Measurements from ENCODE around the gene HGD. TPM values are rescaled to one million over a fixed set of nuclear protein-coding genes. Genes with fewer than 3 reads are reported as not detected.
A peak's percentile ranks its signal among the peaks of the same experiment; 100 is the strongest.

HGD gene
- total RNA-seq, 1 donor from 2014 or later, result 18.1 TPM

DNA sequence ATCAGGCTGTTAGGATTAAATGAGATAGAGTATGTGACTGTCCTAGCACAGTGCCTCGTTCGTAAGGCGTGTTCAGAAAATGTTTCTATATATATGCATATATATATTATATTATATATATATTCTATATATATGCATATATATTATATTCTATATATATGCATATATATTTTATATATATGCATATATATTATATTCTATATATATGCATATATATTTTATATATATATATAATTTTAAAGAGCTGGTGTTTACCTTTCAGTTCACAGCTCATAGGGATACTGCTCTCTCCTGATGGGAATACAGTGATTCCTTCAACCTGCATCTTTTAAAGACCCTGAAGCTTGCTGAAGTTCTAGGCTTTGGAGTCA lies 85.2 kb downstream of the HGD start:
- DNase-seq (ENCODE audit: low read depth), result no peak
- TF ChIP-seq, protein P1, sequence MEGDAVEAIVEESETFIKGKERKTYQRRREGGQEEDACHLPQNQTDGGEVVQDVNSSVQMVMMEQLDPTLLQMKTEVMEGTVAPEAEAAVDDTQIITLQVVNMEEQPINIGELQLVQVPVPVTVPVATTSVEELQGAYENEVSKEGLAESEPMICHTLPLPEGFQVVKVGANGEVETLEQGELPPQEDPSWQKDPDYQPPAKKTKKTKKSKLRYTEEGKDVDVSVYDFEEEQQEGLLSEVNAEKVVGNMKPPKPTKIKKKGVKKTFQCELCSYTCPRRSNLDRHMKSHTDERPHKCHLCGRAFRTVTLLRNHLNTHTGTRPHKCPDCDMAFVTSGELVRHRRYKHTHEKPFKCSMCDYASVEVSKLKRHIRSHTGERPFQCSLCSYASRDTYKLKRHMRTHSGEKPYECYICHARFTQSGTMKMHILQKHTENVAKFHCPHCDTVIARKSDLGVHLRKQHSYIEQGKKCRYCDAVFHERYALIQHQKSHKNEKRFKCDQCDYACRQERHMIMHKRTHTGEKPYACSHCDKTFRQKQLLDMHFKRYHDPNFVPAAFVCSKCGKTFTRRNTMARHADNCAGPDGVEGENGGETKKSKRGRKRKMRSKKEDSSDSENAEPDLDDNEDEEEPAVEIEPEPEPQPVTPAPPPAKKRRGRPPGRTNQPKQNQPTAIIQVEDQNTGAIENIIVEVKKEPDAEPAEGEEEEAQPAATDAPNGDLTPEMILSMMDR (conservative IDR thresholded peaks at IDR 0.05; ENCODE audit: low read depth, low read length), result no peak
- H3K4me3 ChIP-seq (ENCODE audit: low read depth, low read length), result peak overlapping the region; percentile 75

DNA sequence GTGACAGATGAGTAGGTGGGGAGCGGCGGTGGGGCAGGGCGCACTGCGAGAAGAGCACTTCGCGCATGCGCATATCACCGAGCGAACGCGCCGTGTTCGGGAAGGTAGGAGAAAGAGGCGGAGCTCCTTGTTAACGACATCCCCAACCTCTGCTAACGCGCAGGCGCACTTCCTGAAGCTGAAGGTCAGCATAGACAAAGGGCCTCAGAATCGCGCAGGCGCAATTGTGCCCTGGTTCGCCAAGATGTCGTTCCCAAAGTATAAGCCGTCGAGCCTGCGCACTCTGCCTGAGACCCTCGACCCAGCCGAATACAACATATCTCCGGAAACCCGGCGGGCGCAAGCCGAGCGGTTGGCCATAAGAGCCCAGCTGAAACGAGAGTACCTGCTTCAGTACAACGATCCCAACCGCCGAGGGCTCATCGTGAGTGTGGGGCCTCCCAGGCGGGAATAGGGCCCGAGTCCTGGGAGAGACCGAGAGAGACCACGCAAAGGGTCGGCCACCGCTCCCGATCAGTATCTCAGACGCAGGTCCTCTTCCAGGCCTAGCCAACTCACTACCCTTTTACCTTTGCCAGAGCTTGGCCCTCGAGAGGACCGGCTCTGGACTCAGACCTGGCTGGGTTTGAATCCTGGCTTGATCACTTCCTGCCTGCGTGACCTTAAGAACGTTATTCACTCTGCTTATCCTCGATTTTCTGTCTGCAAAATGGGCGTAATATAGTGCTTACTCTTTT lies 85.8 kb downstream of the HGD start, which contains the start of gene NDUFB4:
Gene NDUFB4 (plus strand): TSS at position 221 of the 737 bp plus-strand sequence. CDS start 24 bp downstream, at position 245.
- TF ChIP-seq, protein P1 (conservative IDR thresholded peaks at IDR 0.05; ENCODE audit: low read depth, low read length), result no peak
- peak within 1 kb of the TSS; percentile 75 for H3K4me3 ChIP-seq (ENCODE audit: low read depth, low read length)
- peak; percentile 82 for DNase-seq (ENCODE audit: low read depth)

DNA sequence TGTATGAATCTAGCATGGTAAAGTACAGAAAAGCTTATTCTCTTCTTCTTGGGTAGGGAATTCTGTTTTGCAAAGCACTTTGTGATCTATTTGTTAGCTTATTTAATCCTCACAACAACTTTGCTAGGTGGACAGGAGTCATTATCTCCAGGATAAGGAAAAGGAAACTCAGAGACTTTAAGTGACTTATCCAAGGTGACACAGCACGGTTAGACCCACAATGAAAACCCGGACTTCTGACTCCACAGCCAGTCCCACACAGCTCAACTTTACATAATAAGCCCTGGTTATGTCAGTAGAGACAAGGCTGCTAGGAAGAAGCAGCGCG lies 86.3 kb downstream of the HGD start:
- TF ChIP-seq, protein P1 (conservative IDR thresholded peaks at IDR 0.05; ENCODE audit: low read depth, low read length), result no peak
- peak overlapping the region; percentile 75 for H3K4me3 ChIP-seq (ENCODE audit: low read depth, low read length)
- no peak for DNase-seq (ENCODE audit: low read depth)

DNA sequence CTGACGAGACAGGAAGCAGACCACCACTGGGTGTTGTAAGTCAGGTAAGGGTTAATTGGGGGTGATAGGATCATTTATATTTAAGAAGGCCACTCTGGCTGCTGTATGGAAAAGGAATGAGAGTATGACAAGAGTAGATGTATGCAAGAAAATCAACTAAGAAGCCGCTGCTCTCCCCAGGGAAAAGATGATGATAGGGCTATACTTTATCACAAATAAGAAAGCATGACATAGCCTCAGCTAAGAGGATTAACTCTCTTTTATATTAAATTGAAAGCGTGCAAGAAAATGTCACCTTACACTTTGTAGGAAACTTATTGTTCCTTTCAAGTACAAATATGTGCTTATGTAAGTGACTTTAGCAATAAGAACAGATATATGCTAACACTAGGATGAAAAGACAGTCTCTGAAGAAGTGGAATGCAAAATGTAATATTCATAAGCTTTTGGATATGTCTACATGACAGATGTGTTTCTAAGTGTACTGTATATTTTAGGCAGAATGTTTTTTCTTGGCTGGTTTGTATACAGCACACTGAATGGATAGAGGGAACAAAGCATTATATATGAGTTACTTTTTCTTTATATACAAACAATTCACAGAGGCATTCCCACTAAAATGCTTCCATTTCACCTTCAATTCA lies 94.6 kb downstream of the HGD start:
- H3K4me3 ChIP-seq (ENCODE audit: low read depth, low read length), result no peak overlapping the region
- no peak for DNase-seq (ENCODE audit: low read depth)

More for the DNA sequence above, 94.6 kb downstream of the HGD start:
- TF ChIP-seq, protein P1 (conservative IDR thresholded peaks at IDR 0.05; ENCODE audit: low read depth, low read length), result no peak

Other genes with a start within 250 kb of the HGD start
- 179 and 235 TPM in 2 replicates for gene FSTL1, start 231.2 kb downstream of the HGD start, total RNA-seq
- 172 and 229 TPM in 2 replicates for gene NDUFB4, start 85.9 kb downstream of the HGD start, total RNA-seq
- 8.8 and 14.5 TPM in 2 replicates for gene RABL3, start 60.3 kb upstream of the HGD start, total RNA-seq
- gene GTF2E1, start 60.5 kb upstream of the HGD start, total RNA-seq, result 17.3 and 17.5 TPM in 2 replicates
- not detected in 2 replicates for gene STXBP5L, start 226.0 kb upstream of the HGD start, total RNA-seq

All from epithelial cell of proximal tubule (primary cell).